Stimulated activated CD8-positive, alpha-beta memory T cell treated with anti-CD3 and anti-CD28 coated beads, Interleukin-4, amount 100 ng/mL, for 1 hour (primary cell): ENCODE results near the gene ACTMAP.

Experiments used
- DNase-seq, 2 donors: peaks; one replicate each; pipeline ENCODE4 v3.0.0-alpha.2; 2020; ENCODE audit warnings: low read depth in 2 of 2, low spot score in 1 of 2

The ACTMAP gene

DNA sequence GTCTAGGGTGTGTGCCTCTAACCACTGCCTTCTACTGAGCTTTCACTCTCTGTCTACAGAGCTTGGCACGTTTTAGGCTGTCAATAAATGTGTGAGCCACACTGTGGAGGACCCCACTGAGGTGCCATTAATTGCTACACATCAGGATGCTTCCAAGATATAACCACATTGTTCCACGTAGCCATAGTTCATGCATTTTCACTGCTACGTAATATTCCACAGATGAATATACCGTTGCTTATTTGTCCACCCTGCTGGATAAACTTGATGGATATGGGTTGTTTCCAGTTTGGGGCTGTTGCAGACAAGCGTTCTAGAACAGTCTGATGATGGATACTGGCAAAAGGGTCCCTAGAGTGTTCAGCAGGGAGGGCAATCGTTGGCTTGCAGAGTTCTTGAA, 48.5 kb downstream of the ACTMAP start:
- DNase-seq: no peak

DNA sequence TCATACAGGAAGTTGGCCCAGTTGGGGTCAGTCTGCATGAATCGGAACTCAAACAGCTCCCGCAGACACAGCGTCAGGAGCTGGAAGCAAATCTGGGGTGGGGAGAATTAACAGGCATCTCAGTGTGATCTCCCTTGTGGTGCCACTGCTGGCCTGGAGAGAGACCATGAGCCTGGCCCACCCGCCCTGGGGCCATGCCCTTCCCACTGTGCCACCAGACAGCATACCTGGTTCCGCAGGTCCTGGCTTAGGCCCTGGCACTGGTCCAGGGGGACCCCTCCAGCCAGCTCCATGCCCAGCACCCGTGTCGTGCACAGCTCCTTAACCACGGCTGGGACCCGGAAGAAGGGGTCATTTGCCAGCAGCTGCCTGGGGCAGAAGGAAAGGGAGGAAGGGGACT, 50.2 kb downstream of the ACTMAP start:
- DNase-seq: no peak

DNA sequence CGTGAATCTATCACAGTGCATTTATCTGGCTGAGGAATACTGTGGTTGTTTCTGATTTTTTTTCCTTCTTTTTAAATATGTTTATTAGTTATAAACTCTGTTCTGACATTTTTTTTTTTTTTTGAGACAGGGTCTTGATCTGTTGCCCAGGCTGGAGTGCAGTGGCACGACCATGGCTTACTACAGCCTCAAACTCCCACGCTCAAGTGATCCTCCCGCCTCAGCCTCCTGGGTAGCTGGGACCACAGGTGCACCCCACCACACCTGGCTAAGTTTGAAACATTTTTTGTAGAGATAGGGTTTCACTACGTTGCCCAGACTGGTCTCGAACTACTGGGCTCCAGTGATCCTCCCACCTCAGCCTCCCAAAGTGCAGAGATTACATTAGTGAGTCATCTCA, 53.3 kb downstream of the ACTMAP start:
- no peak for DNase-seq

DNA sequence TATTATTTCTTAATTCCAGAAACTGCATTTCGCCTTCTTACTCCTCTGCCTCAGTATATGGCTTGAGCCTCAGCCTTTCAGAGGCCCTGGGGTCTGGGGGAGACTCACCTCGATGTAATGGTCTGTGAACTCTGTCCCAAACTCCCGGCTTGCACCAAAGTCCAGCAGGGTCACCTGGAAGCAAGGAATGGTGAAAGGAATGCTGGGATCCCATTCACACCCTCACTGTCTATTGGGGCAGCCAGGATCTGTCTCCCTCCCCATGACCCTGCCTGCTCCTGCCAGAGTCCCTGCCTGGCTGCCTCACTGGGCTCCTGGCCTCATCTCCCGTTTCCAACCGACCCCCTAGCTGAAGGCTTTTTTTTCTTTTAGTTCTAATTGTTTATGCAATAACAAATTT, 54.4 kb downstream of the ACTMAP start:
- no peak for DNase-seq

DNA sequence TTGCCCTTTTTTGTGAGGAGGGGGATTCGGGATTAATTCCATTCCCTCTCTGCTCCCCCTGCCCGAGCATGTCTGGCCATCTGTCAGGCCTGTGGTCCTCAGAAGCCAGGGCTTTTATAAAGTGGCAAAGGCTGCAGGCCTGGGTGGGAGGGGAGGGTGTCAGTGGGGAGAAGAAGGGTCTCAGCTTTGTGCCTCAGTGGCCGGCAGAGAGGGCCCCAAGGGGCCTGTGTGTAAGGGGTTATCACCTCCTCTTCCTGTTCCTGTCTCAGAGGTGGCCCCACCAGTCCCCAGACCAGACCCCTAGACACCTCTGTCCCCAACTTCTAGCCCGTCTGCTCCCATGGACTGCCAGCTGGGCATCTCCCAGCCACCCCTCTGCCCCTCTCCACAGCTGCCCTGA, 56.4 kb downstream of the ACTMAP start:
- DNase-seq: no peak

DNA sequence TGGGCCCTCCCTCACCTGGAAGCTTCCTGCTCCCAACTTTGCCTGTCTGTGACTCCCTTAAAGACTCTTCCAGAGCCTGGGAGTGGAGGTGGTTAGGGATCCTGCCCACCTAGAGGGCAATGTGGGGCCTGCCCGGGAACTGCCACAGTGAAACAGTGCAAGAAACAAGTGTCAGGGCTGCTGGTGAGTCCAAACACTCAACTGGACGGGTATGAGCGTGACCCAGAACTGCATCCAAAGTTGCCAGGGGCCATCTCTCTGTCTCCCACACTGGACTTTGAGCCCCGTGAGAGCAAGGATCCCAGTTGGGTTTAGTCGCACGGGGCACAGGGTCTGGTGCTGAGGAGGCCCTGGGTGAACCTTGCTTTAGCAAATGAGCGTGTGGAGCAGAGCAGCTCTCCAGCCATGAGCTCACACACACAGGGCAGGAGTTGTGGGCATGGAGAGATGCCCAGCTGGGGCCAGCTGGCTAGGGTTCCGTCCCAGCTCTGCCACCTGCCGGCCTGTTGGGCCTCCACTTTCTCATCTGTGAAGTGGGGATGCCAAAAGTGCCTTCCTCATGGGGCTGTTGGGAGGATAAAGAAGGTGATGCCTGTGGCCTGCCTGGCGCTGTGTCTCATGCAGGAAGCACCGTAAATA, 57.0 kb downstream of the ACTMAP start:
- DNase-seq: no peak

DNA sequence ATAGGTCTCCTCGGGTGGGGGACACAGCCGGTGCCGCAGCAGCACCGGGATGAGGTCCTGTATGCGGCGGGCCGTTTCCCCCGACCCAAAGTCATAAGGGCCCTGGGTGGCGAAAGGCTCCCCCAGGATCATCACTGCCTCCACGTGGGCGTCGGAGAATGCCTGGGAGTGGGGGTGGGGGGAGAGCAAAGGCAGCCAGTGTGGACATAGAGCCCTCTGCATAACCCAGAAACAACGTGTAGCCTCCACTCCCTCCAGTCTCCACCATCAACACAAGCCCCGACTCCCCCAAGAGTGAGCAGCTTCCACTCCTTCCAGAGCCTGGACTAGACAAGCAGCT, 58.1 kb downstream of the ACTMAP start:
- no peak for DNase-seq

DNA sequence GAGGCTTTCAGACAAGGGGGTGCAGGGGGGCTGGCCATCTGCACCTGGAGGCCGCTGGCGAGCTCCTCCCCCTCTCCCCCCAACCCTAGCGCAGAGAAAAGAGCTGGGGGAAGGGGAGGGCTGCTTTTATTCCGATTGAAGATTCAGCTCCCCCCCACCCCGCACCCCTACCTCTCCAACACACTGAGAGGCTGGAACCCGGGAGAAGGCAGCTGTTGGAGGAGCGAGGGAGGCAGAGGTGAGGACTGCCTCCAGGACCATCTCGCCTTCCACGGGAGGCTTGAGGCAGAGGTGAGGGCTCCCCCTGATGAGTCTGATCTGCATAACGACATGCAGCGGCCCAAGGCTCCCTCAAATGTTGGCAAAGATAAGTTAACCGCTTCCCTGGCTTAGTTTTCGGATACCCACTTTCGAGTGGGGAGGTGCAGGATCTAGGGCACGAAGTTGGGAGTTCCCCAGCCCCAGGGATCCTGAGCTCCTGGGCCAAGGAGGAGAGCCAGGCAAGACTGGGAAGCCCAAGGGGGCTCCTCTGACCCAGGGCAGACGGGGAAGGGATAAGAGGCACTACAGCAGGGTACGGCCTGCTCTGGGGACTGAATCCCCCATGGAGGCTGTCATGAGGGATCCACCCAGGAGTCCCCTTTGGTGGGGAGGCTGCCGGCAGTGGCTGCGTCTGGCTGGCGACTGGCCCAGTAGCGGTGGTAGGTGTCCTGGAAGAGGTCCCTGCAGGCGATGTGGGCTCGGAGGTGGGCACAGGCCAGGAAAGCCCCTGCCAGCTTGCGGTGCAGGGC, 58.7 kb downstream of the ACTMAP start:
- DNase-seq: no peak
